RPMI8226 (cell line): Measurements from ENCODE around the gene DDR2.
"Not testable (repeated sequence)": the region's sequence is repeated elsewhere in the genome, so short reads cannot be mapped to it uniquely, and the experiment has no call there.

ENCODE experiments used
- DNase-seq: peaks from one replicate; pipeline ENCODE4 v3.0.0-alpha.2; 2015

The DDR2 gene

DNA sequence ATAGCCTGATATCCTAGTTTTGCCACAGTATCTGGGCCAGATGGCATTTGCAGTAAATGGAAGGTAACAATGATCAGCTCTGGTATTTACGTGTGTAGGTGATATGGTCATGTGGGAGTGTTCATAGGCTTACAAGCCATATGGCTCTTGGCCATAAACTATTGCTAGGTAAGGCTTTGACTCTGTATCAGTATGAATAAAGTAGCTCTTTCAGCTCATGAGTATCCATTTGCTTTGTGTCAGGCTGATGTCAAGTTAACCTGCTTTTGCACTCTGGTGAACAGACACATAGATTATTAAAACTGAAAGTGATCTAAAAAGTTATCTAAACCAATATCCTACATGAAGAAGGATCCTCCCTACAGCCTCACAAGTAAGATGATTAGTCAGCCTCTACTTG lies 69.0 kb downstream of the DDR2 start:
- DNase-seq, result no peak

DNA sequence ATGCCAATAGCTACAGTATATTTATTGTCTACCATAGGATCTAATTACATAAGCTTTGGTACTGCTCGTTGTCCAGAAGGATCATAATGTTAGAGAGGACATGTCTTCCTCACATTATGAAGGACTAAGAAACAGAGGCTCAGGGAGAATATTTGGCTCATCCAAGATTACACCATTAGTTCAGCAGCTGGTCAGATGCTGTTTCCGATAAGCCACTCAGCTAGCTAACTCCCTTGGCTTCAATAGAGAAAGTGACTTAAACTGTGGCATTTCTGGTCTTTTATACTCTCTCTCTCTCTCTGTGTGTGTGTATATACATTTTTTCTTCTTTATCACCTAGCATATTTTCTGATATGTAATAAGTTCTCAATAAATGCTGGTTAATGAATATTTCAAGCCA lies 70.4 kb downstream of the DDR2 start:
- no peak for DNase-seq

DNA sequence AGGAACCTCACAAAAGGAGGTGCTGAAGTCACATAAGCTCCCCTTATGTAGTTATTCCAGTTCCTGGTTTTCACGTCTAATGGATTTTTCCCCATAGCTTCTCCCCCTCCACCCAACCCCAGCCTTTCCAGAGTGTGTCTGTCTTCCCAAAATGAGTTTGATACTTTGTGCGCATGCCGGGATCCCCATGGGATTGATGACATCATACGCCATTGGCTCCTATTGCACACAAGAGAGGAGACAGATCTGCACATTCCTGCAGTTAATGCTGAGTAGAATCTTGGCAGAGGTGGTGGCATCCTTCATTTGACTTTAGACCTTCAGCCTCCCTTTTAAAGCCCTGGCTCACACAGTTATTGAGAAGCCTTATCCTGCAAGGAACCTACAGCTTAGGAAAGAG lies 71.4 kb downstream of the DDR2 start:
- DNase-seq, result no peak

DNA sequence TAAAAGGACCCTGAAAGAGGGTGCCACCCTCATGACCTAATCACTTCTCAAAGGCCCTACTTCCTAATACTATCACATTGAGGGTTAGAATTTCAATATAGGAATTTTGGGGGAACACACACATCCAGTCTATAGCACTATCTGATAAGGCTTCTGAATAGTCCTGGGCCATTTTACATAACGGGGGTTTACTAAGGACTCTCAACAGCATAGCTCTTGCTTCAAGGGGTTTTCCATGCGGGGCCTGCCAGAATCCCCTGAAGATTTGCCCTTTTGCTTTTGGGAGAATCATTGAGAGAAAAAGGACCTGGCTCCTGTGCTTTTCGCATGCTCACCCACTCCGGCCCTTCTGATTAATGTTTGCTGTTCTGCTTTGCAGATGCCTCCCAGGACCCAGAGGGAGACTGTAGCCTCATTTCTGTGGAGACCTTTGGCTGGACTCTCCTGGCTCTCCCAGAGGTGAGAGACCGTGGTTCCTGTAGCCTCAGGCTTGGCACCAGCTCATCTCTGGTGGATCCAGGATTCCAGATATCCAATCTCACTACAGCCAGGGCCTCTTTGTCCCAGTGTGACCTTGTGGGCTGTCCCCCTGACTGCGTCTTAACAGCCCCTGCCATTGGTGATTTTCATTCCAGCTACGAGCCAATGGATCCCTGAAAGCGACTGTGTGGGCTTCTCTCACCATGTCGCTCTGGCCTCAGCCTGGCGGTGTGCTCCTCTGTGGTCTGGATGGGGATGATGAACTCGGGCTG lies 72.6 kb downstream of the DDR2 start:
- no peak for DNase-seq

DNA sequence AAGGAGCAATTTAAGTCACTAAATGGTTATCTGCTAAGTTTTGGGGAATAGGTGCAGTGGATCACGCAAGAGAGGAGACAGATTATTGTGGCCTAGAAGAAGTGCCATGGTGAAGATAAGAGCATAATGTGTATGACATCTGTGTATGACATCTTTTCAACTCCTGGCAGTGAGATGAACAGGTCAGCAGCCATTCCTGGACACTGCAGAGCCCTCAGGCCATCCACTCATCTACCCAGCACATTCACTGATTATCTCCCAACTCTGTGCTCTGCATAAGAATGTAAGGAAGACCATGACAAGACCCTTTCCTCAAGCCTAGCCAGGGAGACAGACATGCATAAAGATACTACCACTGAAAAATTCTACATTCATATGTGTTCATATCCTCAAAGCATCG lies 73.7 kb downstream of the DDR2 start:
- DNase-seq, result no peak

DNA sequence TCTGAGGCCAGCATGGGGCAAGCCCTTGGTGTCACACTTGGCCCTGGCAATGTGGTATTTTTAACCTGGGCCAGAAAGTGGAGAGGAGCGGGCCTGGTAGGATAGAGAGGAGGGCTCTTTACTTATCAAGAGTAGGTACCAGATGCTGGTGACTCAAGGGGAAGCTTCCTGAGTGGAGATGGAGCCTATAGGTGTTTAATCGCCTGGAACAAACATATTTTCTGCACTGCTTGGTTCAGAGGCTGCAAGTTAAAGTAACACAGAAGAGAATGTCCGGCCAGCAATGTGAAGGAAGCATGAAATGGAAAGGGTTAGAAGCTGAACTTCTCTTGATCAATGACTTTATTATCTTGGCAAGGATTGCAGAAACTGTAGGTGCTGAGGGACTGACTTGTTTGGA lies 74.3 kb downstream of the DDR2 start:
- no peak for DNase-seq

DNA sequence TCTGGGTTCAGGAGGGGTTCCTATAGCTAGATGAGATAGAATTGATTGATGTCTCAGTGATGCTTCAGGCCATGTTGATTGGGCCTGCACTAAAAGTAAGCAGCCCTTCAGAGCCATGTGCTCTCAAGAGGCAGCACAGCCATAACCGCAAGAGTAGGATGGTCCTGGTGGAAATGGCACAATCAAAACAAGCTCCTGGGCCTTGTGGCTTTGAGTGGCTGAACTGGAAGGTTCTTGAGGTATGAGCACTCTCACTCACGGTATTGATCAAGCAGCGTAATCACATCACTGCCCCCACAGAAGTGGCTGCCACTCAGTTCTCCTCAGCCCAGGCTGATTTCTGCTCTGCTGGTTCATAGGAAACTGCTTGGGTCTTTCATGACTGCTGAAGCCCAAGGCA lies 76.0 kb downstream of the DDR2 start:
- DNase-seq, result no peak

DNA sequence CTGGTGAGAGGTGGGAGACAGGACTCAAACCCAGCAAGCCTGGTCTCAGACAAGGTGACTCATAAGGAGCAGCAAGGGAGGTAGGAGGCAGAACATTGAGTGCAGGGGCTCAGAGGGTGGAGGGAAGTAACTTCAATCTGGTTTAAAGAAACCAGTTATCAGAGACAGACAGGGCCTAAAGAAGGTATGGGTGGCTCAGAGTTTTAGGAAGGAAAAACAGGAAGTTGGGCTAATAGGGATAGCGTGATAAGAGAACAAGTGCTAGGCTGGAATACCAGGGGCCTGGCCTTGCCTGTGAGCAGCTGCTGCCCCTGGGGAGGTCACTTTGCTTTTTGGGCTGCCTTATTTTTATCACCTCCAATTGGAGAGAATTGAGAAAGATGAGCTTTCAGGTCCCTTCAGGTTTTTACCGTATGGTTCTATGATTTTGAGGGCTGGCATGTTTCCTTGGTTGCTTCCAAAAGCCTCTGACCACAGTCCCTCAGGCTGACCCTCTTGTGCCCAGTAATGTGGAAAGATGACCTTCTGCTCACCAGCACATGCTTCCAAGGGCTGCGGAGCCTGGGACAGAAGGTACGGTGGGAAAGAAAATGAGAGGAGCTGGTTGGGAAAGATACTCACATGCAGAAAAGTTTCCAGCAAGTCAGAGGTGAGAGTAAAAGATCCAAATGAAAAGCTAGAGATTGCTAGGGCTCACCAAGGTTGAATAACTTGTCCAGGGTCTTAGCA lies 77.0 kb downstream of the DDR2 start:
- no peak for DNase-seq

DNA sequence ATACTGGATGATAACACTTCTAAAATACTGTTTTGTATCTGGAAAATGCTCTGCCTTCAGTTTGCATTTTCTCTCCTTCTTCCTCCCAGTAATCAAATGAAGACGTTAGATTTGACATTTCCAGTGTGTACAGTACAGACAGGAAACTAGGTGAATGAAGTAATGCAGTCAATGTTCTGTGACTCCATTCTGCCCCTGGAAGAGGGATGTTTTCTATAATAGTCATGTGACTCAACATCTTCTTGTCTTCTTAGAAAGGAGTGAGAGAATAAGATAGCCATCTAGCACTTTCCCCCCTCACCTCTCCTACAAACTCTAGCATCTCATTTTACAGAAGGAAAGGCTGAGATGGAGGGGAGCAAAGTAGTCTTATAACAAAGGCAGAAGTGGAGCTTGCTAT lies 77.6 kb downstream of the DDR2 start:
- DNase-seq, result no peak

DNA sequence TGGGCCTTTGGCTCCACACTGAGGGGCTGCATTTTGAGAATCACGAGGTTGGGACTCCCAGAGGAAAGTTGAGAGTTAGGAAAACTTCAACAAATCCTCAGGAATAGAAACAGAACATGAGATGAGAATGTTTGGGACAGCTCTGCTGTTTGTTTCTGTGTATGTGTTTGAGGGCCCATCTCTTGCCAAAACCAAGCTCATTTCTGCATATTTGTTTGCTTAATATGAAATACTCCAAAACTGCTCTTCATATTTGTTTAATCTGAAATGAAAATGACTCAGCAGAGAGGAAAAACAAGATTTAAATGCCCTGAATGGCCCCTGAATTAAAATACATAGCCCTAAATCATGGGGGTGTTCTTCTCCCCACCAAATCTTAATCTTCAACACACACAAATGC lies 78.1 kb downstream of the DDR2 start:
- no peak for DNase-seq

DNA sequence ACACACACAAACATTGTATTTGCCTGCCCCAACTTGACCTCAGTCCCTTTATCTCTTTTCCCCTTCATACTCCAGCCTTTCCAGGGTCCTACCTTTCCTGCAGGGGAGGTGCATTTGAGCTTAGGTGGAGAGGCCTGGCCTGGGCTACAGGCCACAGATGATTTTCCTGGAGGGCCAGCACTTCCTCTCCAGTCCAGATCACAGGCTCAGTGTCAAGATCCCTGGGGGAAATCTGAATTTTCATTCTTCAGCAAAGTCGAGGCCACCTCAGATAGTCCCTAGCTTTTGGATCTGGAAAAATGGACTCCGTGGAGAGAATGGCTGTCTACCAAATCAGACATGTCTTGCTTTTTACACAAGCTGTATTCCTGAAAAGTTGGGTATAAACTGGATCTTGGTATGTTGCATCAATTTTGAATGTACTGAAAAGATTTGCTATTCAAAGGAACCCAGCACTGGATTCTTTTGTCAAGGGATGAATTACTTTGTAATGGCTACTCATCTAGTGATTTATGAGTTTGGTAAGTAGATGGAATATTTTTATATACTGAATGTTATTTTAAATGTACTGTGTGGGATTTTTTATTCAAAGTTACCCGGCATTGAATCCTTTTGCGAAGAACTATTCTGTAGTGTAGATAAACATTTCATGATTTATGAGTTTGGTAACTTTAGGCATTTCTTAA lies 78.7 kb downstream of the DDR2 start:
- DNase-seq, result no peak

DNA sequence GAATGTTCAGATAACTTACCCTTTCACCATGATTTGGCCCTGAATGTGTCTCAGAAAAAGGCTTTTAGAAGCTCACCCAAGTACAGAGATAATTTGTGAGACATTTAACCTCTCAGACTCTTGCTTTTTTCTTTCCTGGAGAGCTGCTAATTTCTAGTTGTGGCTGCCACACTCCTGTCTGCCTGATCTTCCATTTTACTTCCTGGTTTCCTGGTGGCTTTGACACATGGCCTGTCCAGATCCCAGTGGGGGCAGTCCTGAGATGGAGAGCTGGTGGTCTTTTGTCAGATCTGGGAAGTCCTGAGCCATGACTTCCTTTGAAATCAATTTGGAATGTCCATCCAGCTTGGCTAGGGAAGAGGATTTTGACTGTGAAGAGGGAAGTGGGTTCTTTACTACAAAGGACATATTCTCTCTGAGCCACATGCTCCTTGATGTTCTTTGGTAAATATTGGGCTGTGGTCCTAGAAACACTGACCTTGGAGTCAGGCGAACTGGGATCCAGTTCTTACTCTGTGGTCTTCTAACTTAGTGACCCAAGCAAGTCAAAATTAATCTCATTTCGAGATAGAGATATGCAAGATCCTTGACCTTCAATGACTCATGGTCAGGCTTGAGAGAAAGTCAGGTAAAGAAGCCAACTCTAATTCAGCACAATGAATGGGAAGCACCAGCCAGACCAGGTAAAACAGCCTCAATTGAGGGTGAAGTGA lies 80.2 kb downstream of the DDR2 start:
- no peak for DNase-seq

DNA sequence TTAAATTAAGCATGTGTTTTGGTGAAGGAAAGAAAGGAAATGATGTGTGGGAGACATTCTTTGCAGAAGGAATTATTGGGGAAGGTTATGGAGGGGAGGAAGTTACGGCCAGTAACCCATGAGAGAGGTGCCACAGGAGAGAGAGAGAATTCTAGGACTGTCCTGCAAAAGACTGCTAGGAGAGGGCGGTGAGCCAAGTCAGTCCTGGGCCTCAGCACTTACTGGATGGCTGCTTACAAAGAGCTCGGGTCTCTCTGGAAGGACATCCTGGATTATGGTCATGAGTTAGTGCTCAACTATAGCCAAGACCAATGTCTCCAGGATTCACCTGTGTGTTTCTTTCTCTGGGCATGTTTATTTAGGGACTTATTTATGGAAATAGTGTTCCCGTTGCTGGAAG lies 83.9 kb downstream of the DDR2 start:
- DNase-seq, result no peak

DNA sequence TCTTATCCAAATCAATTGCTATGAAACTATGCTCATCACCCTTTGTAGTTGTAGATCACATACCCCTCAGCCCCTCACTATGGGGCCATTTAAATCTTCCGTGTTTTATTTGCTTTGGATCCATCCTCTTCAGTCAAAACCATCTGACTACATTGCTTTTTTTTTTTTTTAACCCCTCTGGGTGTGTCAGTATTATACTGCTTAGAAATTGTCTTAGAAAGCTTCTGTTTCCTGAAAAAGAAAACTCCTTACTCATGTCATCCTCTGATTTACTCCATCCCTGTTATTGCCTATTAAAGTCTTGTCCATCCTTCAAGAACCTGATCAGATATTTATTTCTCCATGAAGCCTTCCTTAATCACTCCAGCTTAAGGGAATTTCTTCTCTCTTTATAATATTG lies 84.3 kb downstream of the DDR2 start:
- DNase-seq, result no peak

DNA sequence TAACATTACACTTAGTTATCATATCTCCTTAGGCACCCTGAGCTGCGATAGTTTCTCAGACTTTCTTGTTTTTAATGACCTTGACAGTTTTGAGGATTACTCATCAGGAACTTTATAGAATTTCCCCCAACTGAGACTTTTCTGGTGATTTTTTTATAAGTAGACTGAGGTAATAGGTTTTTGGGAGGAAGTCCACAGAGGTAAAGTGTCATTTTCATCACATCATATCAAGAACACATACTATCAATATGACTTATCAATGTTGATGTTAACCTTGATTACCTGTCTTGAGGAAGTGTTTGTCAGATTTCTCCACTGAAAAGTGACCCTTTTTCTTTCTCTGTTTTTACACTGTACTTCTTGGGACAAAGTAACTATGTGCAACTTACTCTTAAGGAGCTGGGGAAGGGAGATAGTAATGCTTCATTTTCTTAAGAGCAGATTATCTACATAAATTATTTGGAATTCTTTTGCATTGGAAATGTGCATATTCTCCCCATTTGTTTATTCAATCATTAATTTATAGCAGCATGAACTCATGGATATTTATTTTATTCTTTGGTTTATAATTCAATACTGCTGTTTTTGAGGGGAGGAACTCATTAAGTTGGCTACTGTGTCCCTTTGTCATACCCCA lies 85.4 kb downstream of the DDR2 start:
- no peak for DNase-seq

DNA sequence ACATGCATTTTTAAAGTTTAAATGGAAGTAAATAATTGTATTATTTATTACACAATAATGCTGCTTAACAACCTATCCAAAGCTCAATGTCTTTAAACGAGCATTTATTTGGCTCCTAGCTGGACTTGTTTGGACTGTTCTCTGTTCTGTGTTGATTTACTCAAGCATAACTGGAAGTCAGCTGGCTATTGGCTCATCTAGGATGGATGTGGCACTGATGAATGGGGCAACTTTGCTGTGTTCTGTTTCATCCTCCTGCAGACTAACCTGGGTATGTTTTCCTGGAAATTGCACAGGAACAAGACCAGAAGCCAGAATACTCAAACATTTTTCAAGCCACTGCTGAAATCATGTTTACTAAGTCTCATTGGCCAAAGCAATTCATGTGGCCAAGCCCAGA lies 87.4 kb downstream of the DDR2 start:
- DNase-seq, result no peak

DNA sequence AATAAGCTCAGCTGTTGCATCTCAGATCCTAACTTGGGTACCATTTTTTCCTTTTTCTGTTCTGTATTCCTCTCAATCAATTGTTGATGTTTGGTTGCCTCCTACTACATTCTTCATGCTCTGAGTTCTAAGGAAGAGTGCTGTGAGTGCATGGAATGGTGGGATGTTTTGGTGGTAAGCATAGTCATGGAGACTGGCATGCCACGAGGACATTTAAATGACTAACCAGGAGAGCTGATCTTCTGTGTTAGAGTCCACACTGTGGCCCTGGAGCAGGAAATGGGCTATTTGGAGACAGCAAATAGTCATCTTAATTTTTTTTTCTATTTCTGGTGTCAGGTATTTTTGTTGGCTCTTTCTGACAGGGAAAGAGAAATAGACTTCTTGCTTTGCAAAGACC lies 88.7 kb downstream of the DDR2 start:
- no peak for DNase-seq

DNA sequence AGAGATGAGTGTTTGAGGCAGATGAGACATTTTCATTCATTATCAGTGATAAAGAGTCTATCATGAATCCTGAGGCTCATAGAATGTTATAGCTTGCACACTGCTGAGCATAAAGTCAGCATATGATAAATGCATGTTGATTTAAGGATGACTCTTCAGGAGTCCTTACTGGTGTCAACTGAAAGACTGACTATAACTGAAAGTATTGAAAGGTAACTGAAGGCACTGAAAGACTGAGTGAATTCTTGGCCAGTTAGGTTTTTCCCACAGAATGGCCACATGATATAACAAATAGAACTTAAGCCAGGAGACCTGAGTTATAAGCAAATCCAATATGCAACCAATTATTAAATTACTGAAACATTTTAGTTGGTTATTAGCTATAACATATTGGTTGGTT lies 89.2 kb downstream of the DDR2 start:
- DNase-seq, result no peak

DNA sequence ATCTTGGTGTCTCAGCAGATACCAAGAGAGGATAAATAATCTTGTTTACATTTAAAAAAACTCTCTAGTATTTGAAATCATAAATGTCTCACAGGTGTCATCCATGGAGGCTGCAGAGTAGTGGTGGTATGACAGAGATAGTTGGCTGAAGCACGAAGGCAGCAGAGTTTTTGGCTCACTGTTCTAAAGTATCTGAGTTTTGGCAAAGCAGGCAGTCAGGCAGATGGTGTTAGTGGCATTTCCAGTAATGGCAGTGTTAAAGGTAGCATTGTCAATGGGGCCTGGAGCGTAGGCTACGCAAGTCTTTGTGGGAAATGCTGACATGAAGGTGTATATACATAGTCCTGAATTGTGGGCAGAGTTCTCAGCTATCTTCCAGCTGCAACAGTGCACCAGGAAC lies 89.8 kb downstream of the DDR2 start:
- DNase-seq, result no peak

DNA sequence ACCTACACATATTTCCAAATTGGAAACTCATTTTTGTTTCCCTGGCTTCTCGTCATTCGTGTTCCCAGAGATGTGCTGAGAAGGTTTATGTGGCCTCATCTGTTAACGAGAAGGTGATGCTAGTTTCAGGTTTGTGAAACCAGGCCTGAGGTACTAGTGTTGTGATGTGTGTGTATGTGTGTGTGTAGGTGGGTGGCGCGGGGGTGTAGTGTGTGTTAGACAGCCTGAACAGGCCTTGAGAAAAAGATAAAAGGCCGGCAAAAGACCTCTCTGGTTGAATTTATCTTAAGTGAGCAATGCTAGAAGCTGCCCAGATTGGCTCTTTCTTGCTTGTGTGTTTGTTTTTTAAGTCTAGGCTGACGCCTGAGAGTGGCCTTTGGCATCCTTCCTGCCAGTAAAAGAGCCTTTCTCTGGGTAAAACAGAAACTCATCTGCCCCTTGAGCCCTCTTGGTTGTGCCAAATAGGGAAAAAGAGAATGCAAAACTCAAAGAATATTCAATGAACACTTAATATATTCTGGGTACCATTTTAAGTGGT lies 92.4 kb downstream of the DDR2 start:
- no peak for DNase-seq

DNA sequence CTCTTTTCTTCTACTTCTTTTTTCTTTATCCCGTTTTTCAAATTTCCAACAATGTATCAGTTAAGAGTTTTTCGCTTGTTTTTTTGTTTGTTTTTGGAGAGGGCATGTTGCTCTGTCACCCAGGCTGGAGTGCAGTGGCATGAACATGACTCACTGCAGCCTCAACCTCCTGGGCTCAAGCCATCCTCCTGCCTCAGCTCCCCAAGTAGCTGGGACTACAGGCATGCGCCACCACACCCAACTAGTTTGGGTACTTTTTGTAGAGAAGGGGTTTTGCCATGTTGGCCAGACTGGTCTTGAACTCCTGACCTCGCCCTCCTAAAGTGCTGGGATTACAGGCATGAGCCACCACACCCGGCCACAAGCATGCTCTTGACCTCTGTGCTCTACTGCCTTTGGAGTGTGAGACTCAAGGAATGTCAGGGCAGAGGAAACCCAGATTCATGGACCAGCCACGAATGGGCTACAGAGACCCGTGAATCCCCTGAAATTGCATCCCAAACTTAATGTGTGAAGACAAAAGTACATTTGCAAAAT lies 93.1 kb downstream of the DDR2 start:
- DNase-seq, result no peak

DNA sequence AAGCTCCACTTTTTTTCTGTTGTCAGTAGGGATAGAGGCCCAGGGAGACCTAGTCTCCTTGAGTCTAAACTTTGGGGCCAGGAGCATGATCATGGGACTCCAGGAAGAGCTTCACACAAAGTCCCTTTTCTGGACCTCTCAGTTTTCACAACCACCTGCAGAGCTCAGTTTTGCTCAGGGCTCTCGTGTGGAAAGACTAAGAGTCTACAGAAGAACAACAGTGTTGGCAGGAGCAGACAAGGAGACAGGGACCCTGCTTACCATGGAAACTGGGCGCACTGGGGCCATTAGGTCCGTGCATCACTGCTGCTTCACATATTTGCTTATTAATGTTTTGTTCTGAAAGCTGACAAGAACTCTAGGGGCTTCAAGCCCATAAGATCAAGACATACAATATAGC lies 94.3 kb downstream of the DDR2 start:
- no peak for DNase-seq

DNA sequence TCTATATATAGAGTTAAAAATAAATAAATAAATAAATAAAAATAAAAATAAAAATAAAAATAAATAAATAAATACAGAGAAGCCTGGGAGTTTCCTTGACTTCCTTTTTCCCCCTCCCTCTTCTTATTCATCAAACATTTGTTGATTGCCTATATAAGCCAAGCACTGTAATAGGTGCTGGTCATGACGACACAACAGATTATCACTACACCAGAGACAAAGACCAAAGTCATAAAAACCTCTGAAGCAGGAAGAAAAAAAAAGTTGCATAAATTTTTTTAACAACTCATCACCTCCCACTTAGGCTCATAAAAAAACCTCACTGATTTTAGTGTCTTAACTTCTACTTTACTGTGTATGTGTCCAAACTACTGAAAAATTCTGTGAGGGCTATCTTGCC lies 95.2 kb downstream of the DDR2 start:
- not testable (repeated sequence) for DNase-seq
